Islet precursor cell (in vitro differentiated cells): Measurements from ENCODE around the gene CEP95.

ENCODE experiments used
- DNase-seq: peaks from one replicate; pipeline ENCODE4 v3.0.0-alpha.2; 2018

CEP95 gene

GRCh38 chr17:64527914-64528313 is 21.1 kb downstream of the CEP95 start:
- DNase-seq = no peak

GRCh38 chr17:64529221-64529620 is 22.4 kb downstream of the CEP95 start:
- no peak for DNase-seq

- DNase-seq = no peak
Measured at GRCh38 chr17:64531955-64532371, 25.2 kb downstream of the CEP95 start.

- no peak for DNase-seq
Measured at GRCh38 chr17:64532409-64532808, 25.6 kb downstream of the CEP95 start.

- no peak for DNase-seq
Measured at GRCh38 chr17:64533784-64534183, 27.0 kb downstream of the CEP95 start.

GRCh38 chr17:64534187-64534586 is 27.4 kb downstream of the CEP95 start:
- DNase-seq = no peak

- no peak for DNase-seq
Measured at GRCh38 chr17:64535357-64535756, 28.6 kb downstream of the CEP95 start.

GRCh38 chr17:64536913-64537312 is 30.1 kb downstream of the CEP95 start:
- DNase-seq = no peak

GRCh38 chr17:64537488-64537887 is 30.7 kb downstream of the CEP95 start:
- no peak for DNase-seq

- DNase-seq = no peak
Measured at GRCh38 chr17:64538508-64539130, 31.8 kb downstream of the CEP95 start.

GRCh38 chr17:64540118-64540776 is 33.5 kb downstream of the CEP95 start:
- DNase-seq = no peak

- DNase-seq = no peak
Measured at GRCh38 chr17:64544742-64545141, 38.0 kb downstream of the CEP95 start.

GRCh38 chr17:64546716-64547115 is 39.9 kb downstream of the CEP95 start:
- DNase-seq = no peak

- no peak for DNase-seq
Measured at GRCh38 chr17:64547319-64547718, 40.5 kb downstream of the CEP95 start.

- no peak for DNase-seq
Measured at GRCh38 chr17:64551461-64551860, 44.7 kb downstream of the CEP95 start.

- DNase-seq = no peak
Measured at GRCh38 chr17:64554028-64554637, 47.4 kb downstream of the CEP95 start.

- DNase-seq = no peak
Measured at GRCh38 chr17:64555281-64555680, 48.5 kb downstream of the CEP95 start.

GRCh38 chr17:64564098-64564497 is 57.3 kb downstream of the CEP95 start:
- DNase-seq = no peak

- no peak for DNase-seq
Measured at GRCh38 chr17:64565563-64565962, 58.8 kb downstream of the CEP95 start.

- DNase-seq = no peak
Measured at GRCh38 chr17:64571746-64572145, 65.0 kb downstream of the CEP95 start.

GRCh38 chr17:64572682-64573154 is 65.9 kb downstream of the CEP95 start:
- no peak for DNase-seq

- no peak for DNase-seq
Measured at GRCh38 chr17:64573214-64573613, 66.4 kb downstream of the CEP95 start.

GRCh38 chr17:64574646-64575045 is 67.9 kb downstream of the CEP95 start:
- DNase-seq = no peak

GRCh38 chr17:64575431-64575830 is 68.7 kb downstream of the CEP95 start:
- DNase-seq = no peak
